Erythroblast (primary cell): ENCODE data around the gene C22orf23.
"Not testable (repeated sequence)": the region's sequence is repeated elsewhere in the genome, so short reads cannot be mapped to it uniquely, and the experiment has no call there.

ENCODE experiments used
- DNase-seq, 2 experiments: peaks; one replicate each; lab custom pipeline; 2025; lab: John Stamatoyannopoulos, UW
- GATA1 ChIP-seq: IDR thresholded peaks from 2 replicates; pipeline ENCODE4 v1.6.1; 2011; ENCODE audit warnings: low read depth, mild to moderate bottlenecking, control low read depth, low read length, moderate library complexity
- POLR2A ChIP-seq: IDR thresholded peaks from 2 replicates; pipeline ENCODE4 v1.6.1; 2011; ENCODE audit warnings: mild to moderate bottlenecking, low read length

The C22orf23 gene

DNA sequence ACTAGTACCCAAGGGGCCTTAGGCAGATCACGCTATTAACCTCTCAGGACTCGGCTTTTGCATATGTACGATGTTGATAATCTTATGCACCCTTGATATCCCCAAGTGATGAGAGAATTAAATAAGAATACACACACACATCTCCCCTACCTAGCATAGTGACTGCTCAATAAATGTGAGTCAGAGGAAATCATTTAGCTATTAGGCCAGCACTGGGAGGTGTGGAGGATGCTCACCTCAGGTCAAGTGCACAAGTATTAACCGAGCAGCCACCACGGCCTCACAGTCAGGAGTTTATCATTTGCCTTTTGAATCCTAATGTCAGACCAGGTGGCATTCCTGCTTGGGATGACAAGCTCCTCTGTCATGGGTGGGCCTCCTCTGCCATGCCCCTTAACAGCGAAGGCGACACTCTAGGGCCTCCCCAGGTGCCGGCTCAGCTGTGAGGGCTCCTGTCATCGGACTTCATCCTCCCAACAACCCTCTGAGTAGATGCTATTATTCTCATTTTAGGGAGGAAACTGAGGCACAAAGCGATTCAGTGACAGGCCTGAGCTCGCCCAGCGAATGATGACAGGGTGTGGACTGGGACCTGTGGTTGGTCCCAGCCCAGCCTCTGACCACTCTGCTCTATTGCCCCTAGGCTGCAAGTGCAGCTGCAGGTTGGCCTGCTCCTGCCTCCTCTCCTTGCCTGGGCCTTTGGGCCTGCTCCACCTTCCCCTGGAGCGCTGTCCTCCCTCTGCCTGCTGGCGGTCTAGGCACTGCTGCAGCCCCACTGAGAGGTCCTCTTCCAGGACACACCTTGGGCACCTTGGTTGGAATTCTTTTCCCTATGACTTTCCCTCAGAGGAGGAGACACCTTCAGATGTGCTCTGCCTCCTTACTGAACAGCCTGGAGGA is 36.0 kb upstream of the C22orf23 start:
- TF ChIP-seq POLR2A = no peak
- TF ChIP-seq GATA1 = no peak
- no peak for DNase-seq

DNA sequence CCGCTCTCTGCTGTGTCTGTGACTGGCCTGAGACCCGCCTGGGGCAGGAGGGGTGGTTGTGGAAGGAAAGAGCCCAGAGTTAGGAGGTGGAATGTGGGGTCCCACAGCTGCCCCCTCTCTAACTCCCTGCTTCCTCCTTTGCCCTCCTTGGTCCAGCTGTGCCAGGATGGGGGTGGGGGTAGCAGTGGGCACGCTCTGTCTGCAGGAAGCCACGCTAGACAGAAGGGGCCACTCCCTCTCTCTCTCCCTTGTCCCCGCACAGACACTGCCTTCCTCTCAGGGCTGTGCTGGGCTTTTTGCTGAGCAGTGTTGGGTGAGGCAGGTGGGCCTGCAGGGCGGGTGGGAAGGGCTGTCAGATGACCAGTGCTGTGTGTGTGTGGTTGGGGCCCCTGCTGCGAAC is 33.0 kb upstream of the C22orf23 start:
- no peak for TF ChIP-seq GATA1
- no peak for TF ChIP-seq POLR2A
- no peak for DNase-seq

DNA sequence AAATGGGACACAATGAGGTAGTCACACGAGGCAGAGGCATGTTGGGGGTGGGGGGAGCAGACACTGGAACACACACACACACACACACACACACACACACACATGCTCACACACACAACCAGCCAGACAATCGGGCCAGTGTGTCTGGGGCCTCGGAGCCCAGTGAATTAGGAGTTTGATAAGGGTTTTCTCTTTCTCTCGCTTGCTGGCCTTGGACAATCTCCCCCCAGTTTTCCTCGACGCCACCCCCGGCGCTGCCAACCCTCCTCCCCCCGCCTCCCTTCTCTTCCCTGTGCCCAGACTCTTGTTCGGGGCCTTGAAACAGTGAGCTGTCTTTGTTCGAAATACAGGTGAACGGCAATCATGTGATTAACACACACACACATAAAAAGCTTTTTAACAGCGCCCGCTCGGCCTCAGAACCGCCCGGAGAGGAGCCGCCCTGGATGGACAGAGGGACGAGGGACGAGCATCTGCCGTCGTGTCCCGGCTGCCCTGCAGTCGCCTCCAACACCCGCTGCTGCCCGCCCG is 32.4 kb upstream of the C22orf23 start:
- TF ChIP-seq GATA1 (no peak), POLR2A (no peak)
- DNase-seq = no peak

DNA sequence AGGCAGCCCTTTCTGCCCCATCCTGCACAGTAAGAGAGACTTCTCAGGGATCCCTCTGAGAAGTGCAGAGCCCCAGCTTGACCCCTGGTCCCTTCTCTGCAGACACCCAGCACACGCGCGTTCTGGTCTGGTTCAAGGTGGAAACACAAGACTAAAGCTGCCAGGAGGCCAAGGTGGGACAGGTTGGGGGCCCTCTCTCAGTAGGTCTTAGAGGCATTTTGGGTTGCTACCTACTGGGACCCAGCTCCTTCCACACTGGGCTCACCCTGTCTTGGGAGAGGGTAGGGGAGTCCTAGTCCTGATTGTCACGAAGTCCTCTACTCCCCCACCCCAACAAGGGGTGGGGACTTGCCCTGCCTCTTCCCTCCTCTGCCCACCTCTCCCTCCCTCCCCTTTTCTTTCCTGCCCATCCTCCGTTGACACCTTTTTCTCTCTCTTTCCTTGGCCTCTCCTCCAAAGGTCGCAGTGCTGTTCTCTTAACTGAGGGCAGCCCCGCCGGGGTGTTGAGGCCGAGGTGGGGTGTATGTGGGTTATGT is 31.7 kb upstream of the C22orf23 start:
- TF ChIP-seq POLR2A = no peak
- no peak for TF ChIP-seq GATA1
- no peak for DNase-seq

DNA sequence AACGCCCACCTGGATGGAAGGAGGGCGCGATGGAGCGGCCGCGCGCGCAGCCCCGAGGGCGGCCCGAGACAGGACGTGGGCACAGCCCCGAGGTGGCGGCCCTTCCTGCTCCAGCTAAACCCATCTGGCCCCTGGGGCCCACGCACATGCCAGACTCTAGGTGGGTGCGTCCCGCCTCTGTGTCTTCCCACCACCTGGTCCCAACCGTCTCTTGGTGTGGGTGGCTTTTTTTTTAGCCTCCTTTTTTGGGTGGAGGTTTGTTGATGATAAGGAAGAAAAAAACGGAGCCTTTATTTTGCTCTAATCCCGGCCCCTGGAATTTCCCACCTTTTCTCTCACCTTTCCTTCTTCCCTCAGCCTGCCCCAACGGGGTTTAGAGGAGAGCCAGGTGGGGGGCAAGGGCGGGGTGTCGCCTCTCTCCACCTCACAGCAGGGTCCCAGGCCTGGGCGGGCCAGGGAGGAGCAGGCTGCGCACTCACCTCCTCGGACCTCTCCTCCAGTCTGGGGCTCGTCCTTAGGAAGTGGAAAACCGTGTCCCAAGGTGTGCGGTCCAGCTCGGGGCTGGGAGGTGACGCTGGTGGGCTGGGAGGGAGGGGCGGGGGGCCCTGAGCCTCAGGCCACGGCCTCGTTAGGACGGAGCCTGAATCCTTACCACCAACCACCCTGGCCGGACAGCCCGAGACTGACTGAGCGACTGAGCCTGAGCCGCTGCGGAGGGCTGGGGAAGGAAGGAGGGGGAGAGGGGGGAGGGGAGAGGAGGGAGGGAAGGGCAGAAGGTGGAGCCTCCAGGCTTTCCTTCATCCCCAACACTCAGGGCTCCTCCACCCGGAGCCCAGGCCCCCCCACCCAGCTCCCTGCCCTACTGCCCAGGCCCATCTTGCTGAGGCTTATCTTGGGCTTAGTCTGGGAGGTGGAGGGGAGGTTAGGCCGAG is 30.7 kb upstream of the C22orf23 start, which contains the start of gene SOX10:
Gene SOX10 (minus strand): TSS at position 696 of the 932 bp plus-strand sequence. CDS start 771 bp downstream, outside the sequence.
- TF ChIP-seq GATA1 (no peak), POLR2A (no peak)
- DNase-seq = no peak

DNA sequence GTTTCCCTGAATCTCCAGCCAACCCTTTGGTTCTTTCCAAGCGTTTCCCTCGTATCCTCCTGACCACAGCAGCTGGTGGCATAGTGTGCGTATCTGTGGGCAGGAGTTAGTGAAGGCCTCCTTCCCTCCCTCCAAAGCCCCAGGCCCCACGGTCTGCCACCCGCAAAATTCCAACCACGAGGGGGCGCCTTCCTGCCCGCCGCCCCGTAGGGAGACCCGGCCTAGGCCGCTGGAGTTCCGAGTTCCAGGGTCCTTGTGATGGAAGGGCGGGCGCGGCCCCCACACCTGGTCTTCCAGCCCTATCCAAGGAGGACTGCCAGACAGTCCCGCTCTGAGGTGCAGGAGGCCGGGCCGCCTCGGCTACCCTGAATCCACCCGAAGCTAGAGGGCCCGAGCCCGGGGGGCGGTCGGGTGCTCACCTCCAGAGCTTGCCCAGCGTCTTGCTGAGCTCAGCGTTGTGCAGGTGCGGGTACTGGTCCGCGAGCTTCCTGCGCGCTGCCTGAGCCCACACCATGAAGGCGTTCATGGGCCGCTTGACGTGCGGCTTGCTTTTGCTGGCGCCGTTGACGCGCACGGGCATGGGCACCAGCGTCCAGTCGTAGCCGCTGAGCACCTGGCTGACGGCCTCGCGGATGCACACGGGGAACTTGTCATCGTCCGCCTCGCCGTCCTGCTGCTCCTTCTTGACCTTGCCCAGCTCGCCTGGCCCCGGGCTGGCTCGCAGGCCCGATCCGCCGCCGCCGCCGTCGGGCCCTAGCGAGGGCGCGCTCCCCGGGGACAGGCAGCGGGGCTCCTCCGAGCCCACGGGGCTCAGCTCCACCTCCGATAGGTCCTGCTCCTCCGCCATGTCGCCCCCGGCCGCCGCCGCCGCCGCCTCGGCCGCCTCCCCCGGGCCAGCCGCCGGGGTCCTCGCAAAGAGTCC is 29.8 kb upstream of the C22orf23 start:
- TF ChIP-seq GATA1 = no peak
- TF ChIP-seq POLR2A = no peak
- peak in 1 of 2 experiments; percentile 23 for DNase-seq

DNA sequence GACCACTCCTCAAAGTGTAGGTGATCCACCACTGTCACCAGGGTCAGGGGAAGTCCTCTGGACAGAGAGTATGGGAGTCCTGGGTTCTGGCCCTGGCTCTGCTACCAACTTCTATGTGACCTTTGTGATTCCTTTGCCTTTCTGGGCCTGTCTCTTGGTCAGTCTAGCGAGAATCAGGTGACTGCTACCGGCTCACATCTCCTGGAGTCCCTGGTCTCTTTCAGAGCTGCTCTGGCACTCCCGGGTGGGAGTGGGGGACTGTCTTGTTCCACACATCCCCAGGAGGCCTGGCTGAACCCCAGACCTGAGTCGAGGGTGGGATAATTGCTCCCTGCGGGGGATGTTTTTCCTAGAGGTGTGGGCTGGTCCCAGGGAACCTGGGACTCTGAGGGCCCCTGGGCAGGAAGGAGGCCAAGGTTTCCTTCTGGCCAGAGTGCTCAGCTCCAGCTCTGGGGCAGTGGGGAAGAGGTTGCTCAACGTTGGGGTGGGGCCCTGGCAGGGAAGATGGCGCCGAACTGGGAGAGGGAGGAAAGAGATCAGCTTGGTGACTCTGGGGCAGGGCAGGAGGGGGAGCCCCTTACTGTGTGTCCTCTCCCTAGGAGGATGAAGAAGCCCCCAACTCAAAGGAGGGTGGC is 28.9 kb upstream of the C22orf23 start:
- no peak for TF ChIP-seq GATA1
- TF ChIP-seq POLR2A = no peak
- DNase-seq = no peak

DNA sequence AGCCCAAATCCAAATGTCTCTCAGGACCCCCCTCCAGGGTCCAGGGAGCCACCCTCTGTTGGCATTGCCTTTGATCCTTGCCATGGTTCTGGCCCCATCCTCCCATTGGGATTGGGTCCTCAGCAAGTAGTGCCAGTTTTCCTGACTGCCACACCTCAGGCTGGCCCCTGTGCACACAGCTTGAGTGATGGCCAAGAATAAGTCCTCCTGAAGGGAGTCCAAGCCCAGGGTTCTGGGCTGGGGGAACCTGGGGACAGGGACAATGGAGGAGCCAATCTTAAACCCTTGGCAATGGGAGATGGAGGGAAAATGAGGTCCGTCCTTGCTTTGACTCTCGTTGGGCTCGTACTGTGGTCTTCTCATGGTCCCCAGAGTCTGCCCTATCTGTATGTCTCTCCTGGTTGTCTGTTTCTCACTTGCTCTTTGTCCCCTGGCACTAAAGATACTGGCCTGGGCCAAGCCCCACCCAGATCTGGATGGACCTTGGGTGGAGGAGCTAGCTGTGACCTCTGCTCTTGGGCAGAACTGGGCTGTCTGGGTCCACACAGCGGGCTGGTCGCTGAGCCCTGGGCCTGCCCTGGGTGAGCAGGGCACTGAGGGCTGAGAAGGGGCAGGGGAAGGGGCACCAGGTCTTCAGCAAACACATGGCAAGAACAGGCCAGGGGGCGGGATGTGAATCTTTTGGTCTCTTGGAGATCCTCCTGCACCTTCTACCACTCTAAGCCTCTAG is 28.0 kb upstream of the C22orf23 start:
- peak in 1 of 2 experiments; percentile 17 for DNase-seq
- no peak for TF ChIP-seq POLR2A
- TF ChIP-seq GATA1 = no peak

DNA sequence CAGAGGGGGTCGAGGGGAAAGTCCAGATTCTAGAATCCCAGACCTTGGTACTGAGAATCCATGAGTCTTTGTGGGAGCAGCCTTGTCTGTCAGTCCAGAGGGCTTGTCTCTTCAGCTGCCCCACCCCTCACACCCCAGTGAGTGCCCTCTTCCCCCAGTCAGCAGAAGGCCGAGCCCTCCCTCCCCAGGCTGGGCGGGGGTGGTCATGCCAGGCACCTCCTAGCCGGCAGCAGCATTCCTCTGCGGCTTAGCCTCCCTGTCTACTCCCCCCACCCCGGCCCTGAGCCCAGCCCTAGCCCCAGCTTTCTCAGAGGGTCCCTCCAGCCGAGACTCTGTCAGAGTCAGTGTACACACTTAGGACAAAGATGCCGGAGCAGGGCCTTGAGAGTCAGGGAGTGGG is 26.4 kb upstream of the C22orf23 start:
- TF ChIP-seq GATA1 (no peak), POLR2A (no peak)
- DNase-seq = no peak

DNA sequence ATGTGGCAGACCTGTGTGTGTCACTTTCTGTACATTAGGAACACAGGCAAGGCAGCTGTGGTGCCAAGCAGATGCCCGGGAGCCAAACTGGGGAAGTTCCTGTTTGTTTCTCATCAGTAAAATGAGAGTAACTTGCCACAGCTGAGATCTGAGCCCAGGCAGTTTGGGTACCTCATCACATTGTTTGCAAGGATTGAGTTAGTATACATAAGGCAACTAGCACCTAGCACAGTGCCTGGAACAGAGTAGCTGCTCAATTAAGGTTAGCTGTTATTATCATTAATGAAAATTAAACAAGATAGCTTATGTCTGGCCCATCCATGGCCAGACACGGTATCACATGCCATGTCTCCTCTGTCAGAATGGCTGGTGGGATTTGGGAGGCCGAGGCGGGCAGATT is 23.1 kb upstream of the C22orf23 start:
- TF ChIP-seq POLR2A (no peak), GATA1 (no peak)

DNA sequence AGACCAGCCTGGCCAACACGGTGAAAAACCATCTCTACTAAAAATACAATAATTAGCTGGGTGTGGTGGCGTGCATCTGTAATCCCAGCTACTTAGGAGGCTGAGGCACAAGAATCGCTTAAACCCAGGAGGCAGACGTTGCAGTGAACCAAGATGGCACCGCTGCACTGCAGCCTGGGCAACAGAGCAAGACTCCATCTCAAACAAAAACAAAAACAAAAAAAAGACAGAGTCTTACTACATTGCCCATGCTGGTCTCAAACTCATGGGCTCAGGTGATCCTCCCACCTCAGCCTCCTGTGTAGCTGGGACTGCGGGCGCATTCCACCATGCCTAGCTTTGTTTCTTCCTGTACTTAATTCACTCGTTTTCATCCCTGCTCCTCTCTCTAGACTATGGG is 22.6 kb upstream of the C22orf23 start:
- DNase-seq = not testable (repeated sequence)

More for the DNA sequence above, 23.1 kb upstream of the C22orf23 start:
- no peak for DNase-seq
